ENCODE data around the gene PDLIM1. TPM values are rescaled to one million over a fixed set of nuclear protein-coding genes. Genes with fewer than 3 reads are reported as not detected.

PDLIM1 gene
- total and polyA plus RNA-seq, 2 of the 13 experiments (the other 11 are each of a cell fraction or from before 2014, with no cell fraction given) = 119 to 123 TPM

DNA sequence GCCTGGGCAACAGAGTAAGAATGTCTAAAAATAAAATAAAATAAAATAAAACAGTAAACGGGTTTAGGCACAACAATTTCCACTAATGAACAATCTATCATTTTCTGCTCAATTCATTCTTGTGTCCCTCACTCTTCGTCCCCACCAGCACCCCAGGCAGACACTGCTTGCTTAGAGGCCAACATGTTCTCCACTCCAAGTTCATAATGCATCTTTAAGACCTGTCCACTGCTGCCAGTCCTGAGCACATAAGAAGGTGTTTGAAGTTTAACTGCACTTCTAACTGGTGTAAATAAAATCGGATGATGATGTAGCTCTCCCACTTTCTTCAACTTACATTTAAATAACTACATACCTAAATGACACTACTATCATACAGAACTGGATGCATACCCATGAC, 13.2 kb downstream of the PDLIM1 start:
- Histone ChIP-seq H3K79me2 (ENCODE audit: insufficient read depth, low read length) (peaks cover 92% of the 10 kb centered on the region), H3K4me1 (ENCODE audit: insufficient read depth, low read length) (peaks cover 99% of the 10 kb centered on the region)
- BruUV-seq (replicated peaks) = no TSS peak

GRCh38 chr10:95277201-95277570, 13.6 kb downstream of the PDLIM1 start:
- ChIA-PET CTCF (ENCODE audit: low intra/inter-chr PET ratio, low total read pairs) (no interaction called here), POLR2A (interaction anchor here (1.1 to 5.9 kb wide), 2 partner anchors 8 to 12 kb away, joined by 3 to 41 read pairs; partner anchors contain the start of gene PDLIM1)
- Histone ChIP-seq H4K20me1 (ENCODE audit: insufficient read depth, low read length) (0 out of 2 replicates have a peak, but pooled peaks cover 12% of the 10 kb centered on the region), H3K9me3 (ENCODE audit: low read length) (no peaks in the 10 kb centered on the region), H3K9ac (ENCODE audit: insufficient read depth, low read depth, low read length) (no peak overlapping the region), H3K36me3 (replicated peaks in 1 of 2; ENCODE audit: control insufficient read depth in 1 of 2, insufficient read depth in 2 of 2, low read length in 2 of 2) (no peaks in the 10 kb centered on the region; a peak in 1 of 5 replicates), H3K79me2 (ENCODE audit: insufficient read depth, low read length) (peaks cover 91% of the 10 kb centered on the region), H3K4me3 (replicated peaks in 1 of 3; ENCODE audit: insufficient read depth in 1 of 3, low read depth in 2 of 3, low read length in 3 of 3) (no peak overlapping the region), H3K27me3 (ENCODE audit: control insufficient read depth in 1 of 2, insufficient read depth in 2 of 2, low read length in 2 of 2) (no peaks in the 10 kb centered on the region), H3K27ac (ENCODE audit: extremely low read length, insufficient read depth, low read length) (peak overlapping the region; percentile 68), H3K4me1 (ENCODE audit: insufficient read depth, low read length) (peaks cover 98% of the 10 kb centered on the region), H3K4me2 (ENCODE audit: low read depth, low read length) (no peak overlapping the region), H2AFZ (ENCODE audit: low read length) (no peak overlapping the region)
- intact Hi-C loops (cut with micrococcal nuclease; ENCODE audit: unreplicated experiment) (no loop called here), in situ Hi-C loops (cut with HindIII; ENCODE audit: extremely low pct_ligation_motif_present, low pct_unique_long_range_greater_than_20kb) (no loop called here)
- FAIRE-seq (no peak), DNase-seq (ENCODE audit: low spot score) (no peak), ATAC-seq (no peak)
- BruUV-seq (replicated peaks) = no TSS peak
- 89% methylated on average over 1 of the region's 1 CpG for WGBS (ENCODE audit: low lambda C conversion rate)
- TF ChIP-seq, protein P1, sequence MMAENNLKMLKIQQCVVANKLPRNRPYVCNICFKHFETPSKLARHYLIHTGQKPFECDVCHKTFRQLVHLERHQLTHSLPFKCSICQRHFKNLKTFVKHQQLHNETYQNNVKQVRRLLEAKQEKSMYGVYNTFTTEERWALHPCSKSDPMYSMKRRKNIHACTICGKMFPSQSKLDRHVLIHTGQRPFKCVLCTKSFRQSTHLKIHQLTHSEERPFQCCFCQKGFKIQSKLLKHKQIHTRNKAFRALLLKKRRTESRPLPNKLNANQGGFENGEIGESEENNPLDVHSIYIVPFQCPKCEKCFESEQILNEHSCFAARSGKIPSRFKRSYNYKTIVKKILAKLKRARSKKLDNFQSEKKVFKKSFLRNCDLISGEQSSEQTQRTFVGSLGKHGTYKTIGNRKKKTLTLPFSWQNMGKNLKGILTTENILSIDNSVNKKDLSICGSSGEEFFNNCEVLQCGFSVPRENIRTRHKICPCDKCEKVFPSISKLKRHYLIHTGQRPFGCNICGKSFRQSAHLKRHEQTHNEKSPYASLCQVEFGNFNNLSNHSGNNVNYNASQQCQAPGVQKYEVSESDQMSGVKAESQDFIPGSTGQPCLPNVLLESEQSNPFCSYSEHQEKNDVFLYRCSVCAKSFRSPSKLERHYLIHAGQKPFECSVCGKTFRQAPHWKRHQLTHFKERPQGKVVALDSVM (CRISPR knock-in tag; IDR thresholded peaks at IDR 0.05) = peak; percentile 12; the same call in 1 of the 2 replicates
- TF ChIP-seq, protein P2, sequence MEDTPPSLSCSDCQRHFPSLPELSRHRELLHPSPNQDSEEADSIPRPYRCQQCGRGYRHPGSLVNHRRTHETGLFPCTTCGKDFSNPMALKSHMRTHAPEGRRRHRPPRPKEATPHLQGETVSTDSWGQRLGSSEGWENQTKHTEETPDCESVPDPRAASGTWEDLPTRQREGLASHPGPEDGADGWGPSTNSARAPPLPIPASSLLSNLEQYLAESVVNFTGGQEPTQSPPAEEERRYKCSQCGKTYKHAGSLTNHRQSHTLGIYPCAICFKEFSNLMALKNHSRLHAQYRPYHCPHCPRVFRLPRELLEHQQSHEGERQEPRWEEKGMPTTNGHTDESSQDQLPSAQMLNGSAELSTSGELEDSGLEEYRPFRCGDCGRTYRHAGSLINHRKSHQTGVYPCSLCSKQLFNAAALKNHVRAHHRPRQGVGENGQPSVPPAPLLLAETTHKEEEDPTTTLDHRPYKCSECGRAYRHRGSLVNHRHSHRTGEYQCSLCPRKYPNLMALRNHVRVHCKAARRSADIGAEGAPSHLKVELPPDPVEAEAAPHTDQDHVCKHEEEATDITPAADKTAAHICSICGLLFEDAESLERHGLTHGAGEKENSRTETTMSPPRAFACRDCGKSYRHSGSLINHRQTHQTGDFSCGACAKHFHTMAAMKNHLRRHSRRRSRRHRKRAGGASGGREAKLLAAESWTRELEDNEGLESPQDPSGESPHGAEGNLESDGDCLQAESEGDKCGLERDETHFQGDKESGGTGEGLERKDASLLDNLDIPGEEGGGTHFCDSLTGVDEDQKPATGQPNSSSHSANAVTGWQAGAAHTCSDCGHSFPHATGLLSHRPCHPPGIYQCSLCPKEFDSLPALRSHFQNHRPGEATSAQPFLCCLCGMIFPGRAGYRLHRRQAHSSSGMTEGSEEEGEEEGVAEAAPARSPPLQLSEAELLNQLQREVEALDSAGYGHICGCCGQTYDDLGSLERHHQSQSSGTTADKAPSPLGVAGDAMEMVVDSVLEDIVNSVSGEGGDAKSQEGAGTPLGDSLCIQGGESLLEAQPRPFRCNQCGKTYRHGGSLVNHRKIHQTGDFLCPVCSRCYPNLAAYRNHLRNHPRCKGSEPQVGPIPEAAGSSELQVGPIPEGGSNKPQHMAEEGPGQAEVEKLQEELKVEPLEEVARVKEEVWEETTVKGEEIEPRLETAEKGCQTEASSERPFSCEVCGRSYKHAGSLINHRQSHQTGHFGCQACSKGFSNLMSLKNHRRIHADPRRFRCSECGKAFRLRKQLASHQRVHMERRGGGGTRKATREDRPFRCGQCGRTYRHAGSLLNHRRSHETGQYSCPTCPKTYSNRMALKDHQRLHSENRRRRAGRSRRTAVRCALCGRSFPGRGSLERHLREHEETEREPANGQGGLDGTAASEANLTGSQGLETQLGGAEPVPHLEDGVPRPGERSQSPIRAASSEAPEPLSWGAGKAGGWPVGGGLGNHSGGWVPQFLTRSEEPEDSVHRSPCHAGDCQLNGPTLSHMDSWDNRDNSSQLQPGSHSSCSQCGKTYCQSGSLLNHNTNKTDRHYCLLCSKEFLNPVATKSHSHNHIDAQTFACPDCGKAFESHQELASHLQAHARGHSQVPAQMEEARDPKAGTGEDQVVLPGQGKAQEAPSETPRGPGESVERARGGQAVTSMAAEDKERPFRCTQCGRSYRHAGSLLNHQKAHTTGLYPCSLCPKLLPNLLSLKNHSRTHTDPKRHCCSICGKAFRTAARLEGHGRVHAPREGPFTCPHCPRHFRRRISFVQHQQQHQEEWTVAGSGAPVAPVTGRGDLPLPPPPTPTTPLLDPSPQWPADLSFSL (CRISPR knock-in tag; IDR thresholded peaks at IDR 0.05) = no peak

More for the DNA sequence above, 13.2 kb downstream of the PDLIM1 start:
- FAIRE-seq (no peak), DNase-seq (ENCODE audit: low spot score) (no peak), ATAC-seq (no peak)
- Histone ChIP-seq H3K36me3 (replicated peaks in 1 of 2; ENCODE audit: control insufficient read depth in 1 of 2, insufficient read depth in 2 of 2, low read length in 2 of 2) (no peaks in the 10 kb centered on the region; a peak in 1 of 5 replicates), H3K4me2 (ENCODE audit: low read depth, low read length) (no peak overlapping the region), H3K9ac (ENCODE audit: insufficient read depth, low read depth, low read length) (no peak overlapping the region), H3K27me3 (ENCODE audit: control insufficient read depth in 1 of 2, insufficient read depth in 2 of 2, low read length in 2 of 2) (no peaks in the 10 kb centered on the region), H4K20me1 (ENCODE audit: insufficient read depth, low read length) (0 out of 2 replicates have a peak, but pooled peaks cover 12% of the 10 kb centered on the region), H3K4me3 (replicated peaks in 1 of 3; ENCODE audit: insufficient read depth in 1 of 3, low read depth in 2 of 3, low read length in 3 of 3) (no peak overlapping the region), H2AFZ (ENCODE audit: low read length) (no peak overlapping the region), H3K9me3 (ENCODE audit: low read length) (no peaks in the 10 kb centered on the region), H3K27ac (ENCODE audit: extremely low read length, insufficient read depth, low read length) (peak overlapping the region; percentile 68)
- ChIA-PET POLR2A (interaction anchor here (1.1 to 5.9 kb wide), 5 partner anchors 8 to 73 kb away, joined by 3 to 41 read pairs (median 7); partner anchors contain the start of gene PDLIM1), CTCF (ENCODE audit: low intra/inter-chr PET ratio, low total read pairs) (no interaction called here)
- in situ Hi-C loops (cut with HindIII; ENCODE audit: extremely low pct_ligation_motif_present, low pct_unique_long_range_greater_than_20kb) (no loop called here), intact Hi-C loops (cut with micrococcal nuclease; ENCODE audit: unreplicated experiment) (no loop called here)
- WGBS (ENCODE audit: low lambda C conversion rate) = 76% methylated on average over 3 of the region's 3 CpGs
- TF ChIP-seq, protein P3, sequence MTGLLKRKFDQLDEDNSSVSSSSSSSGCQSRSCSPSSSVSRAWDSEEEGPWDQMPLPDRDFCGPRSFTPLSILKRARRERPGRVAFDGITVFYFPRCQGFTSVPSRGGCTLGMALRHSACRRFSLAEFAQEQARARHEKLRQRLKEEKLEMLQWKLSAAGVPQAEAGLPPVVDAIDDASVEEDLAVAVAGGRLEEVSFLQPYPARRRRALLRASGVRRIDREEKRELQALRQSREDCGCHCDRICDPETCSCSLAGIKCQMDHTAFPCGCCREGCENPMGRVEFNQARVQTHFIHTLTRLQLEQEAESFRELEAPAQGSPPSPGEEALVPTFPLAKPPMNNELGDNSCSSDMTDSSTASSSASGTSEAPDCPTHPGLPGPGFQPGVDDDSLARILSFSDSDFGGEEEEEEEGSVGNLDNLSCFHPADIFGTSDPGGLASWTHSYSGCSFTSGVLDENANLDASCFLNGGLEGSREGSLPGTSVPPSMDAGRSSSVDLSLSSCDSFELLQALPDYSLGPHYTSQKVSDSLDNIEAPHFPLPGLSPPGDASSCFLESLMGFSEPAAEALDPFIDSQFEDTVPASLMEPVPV (CRISPR knock-in tag; IDR thresholded peaks at IDR 0.05) = 0 out of 2 replicates have a peak, but pooled peaks have one; percentile 8
- TF ChIP-seq ZMAT3 (CRISPR knock-in tag; conservative IDR thresholded peaks at IDR 0.05) = no peak
